Type B pancreatic cell (in vitro differentiated cells): ENCODE results near the gene SIRPB1. TPM values are rescaled to one million over a fixed set of nuclear protein-coding genes. Genes with fewer than 3 reads are reported as not detected.

Experiments used
- DNase-seq: peaks from one replicate; pipeline ENCODE4 v3.0.0; 2021; ENCODE audit warnings: mixed read lengths; ENCODE audit not compliant: unreplicated experiment; ENCODE audit errors: extremely low spot score
- H3K27ac Mint-ChIP-seq: 2 replicates; pipeline ENCODE4 v1.8.0; 2021; ENCODE audit warnings: mild to moderate bottlenecking, mixed read lengths
- H3K27me3 Mint-ChIP-seq: 2 replicates; pipeline ENCODE4 v1.8.0; 2021; ENCODE audit warnings: mixed read lengths
- H3K36me3 Mint-ChIP-seq: 2 replicates; pipeline ENCODE4 v1.8.0; 2021; ENCODE audit warnings: mixed read lengths
- H3K4me1 Mint-ChIP-seq: one replicate; pipeline ENCODE4 v1.8.0; 2021; ENCODE audit warnings: mixed read lengths; ENCODE audit not compliant: unreplicated experiment
- H3K4me3 Mint-ChIP-seq: 2 replicates; pipeline ENCODE4 v1.8.0; 2021; ENCODE audit warnings: mild to moderate bottlenecking, mixed read lengths
- H3K9me3 Mint-ChIP-seq: 2 replicates; pipeline ENCODE4 v1.8.0; 2021; ENCODE audit warnings: mixed read lengths
- total RNA-seq: library from RNA; stranded (reverse); gene quantifications from 2 replicates; pipeline ENCODE4 v1.2.1, GENCODE V29; 2021; ENCODE audit warnings: low replicate concordance
- TF ChIP-seq, protein P1 (sequence below): fragments of 200-600 bp; sonication (generic); conservative IDR thresholded peaks from 2 replicates; pipeline ENCODE4 v1.5.0; 2021; ENCODE audit warnings: antibody characterized with exemption, mild to moderate bottlenecking

Gene SIRPB1
- total RNA-seq, 1 donor from 2014 or later = 1.0 TPM

DNA sequence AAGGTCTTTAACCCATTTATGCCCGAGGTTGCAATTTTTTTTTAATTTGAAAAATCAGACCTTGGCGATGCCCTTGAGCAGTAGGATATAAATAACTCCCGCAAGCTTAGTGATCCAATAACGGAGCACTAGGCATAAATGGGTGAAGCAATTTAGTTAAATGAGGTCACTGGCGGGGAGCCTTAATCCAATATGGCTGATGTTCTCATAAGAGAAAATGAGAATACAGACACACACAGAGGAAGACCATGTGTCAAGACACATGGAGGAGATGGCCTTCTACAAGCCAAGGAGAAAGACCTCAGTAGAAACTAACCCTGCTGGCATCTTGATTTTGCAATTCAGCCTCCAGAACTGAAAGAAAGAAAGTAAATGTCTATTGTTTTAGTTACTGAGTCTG lies 37.0 kb upstream of the SIRPB1 start:
- peaks cover 21% of the 10 kb centered on the region for H3K27me3 Mint-ChIP-seq

DNA sequence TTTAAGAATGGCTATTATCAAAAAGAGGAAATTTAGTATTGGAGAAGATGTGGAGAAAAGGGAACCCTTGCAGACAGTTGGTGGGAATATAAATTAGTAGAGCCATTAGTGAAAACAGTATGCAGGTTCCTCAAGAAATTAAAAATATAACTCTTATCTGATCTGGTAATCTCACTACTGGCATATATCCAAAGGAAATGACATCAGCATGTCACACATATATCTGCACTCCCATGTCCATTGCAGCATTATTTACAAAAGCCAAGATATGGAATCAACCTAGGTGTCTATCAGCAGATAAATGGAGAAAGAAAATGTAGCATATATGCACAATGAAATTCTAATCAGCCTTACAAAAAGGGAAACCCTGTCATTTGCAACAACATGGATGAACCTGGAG lies 35.2 kb upstream of the SIRPB1 start:
- no peak for DNase-seq
- H3K36me3 Mint-ChIP-seq = no peaks in the 10 kb centered on the region
- H3K4me3 Mint-ChIP-seq = no peak overlapping the region
- H3K4me1 Mint-ChIP-seq = no peaks in the 10 kb centered on the region
- H3K9me3 Mint-ChIP-seq = no peaks in the 10 kb centered on the region
- TF ChIP-seq, protein P1, sequence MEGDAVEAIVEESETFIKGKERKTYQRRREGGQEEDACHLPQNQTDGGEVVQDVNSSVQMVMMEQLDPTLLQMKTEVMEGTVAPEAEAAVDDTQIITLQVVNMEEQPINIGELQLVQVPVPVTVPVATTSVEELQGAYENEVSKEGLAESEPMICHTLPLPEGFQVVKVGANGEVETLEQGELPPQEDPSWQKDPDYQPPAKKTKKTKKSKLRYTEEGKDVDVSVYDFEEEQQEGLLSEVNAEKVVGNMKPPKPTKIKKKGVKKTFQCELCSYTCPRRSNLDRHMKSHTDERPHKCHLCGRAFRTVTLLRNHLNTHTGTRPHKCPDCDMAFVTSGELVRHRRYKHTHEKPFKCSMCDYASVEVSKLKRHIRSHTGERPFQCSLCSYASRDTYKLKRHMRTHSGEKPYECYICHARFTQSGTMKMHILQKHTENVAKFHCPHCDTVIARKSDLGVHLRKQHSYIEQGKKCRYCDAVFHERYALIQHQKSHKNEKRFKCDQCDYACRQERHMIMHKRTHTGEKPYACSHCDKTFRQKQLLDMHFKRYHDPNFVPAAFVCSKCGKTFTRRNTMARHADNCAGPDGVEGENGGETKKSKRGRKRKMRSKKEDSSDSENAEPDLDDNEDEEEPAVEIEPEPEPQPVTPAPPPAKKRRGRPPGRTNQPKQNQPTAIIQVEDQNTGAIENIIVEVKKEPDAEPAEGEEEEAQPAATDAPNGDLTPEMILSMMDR = no peak
- no peak overlapping the region for H3K27ac Mint-ChIP-seq
- H3K27me3 Mint-ChIP-seq = peaks cover 30% of the 10 kb centered on the region

More for the DNA sequence above, 37.0 kb upstream of the SIRPB1 start:
- DNase-seq = no peak
- TF ChIP-seq, protein P1 = no peak
- Mint-ChIP-seq H3K36me3 (no peaks in the 10 kb centered on the region), H3K9me3 (no peaks in the 10 kb centered on the region), H3K4me1 (no peaks in the 10 kb centered on the region), H3K27ac (no peak overlapping the region), H3K4me3 (no peak overlapping the region)

DNA sequence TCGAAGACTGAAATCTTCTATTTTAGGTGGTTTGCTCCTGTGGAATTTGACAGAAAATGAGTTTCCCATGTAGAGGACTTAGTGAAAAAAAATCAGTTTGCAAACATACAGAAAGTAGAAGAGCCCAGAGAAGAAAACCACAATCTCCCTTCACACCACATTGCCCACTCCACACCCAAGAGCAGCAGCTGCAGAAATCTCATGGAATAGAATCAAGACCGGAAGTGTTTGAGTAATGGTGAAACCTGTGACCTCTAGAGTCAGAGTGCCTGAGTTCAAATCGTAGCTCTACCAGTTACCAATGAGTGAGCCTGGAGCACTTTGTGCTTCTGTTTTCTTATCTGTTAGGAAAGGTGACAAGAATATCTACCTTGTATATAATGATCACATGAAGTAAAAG lies 33.2 kb upstream of the SIRPB1 start:
- H3K27ac Mint-ChIP-seq = no peak overlapping the region
- H3K36me3 Mint-ChIP-seq = no peaks in the 10 kb centered on the region
- TF ChIP-seq, protein P1 = no peak
- H3K9me3 Mint-ChIP-seq = no peaks in the 10 kb centered on the region
- no peak for DNase-seq
- H3K4me1 Mint-ChIP-seq = no peaks in the 10 kb centered on the region
- H3K27me3 Mint-ChIP-seq = peaks cover 12% of the 10 kb centered on the region
- no peak overlapping the region for H3K4me3 Mint-ChIP-seq

DNA sequence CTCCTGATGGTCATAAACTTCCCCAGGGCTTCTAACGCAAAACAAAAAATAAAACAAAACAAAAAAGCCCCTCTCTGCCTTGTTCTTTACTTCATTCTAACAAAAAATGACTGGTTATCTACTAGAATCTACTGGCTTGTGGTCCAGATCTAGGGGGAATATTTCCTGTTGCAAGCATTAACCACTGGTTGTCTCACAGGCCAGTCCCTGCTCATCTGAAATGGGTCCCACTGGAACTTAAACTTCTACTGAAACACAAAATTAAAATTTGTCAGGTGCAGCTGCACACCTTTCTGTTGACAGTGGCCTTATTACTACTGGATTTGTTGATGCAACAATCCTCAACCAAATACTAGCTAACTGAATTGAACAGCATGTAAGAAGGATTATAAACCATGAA lies 32.3 kb upstream of the SIRPB1 start:
- no peak for DNase-seq
- Mint-ChIP-seq H3K27me3 (peaks cover 12% of the 10 kb centered on the region), H3K4me1 (no peaks in the 10 kb centered on the region), H3K9me3 (no peaks in the 10 kb centered on the region), H3K36me3 (no peaks in the 10 kb centered on the region), H3K4me3 (no peak overlapping the region), H3K27ac (no peak overlapping the region)
- TF ChIP-seq, protein P1 = no peak

DNA sequence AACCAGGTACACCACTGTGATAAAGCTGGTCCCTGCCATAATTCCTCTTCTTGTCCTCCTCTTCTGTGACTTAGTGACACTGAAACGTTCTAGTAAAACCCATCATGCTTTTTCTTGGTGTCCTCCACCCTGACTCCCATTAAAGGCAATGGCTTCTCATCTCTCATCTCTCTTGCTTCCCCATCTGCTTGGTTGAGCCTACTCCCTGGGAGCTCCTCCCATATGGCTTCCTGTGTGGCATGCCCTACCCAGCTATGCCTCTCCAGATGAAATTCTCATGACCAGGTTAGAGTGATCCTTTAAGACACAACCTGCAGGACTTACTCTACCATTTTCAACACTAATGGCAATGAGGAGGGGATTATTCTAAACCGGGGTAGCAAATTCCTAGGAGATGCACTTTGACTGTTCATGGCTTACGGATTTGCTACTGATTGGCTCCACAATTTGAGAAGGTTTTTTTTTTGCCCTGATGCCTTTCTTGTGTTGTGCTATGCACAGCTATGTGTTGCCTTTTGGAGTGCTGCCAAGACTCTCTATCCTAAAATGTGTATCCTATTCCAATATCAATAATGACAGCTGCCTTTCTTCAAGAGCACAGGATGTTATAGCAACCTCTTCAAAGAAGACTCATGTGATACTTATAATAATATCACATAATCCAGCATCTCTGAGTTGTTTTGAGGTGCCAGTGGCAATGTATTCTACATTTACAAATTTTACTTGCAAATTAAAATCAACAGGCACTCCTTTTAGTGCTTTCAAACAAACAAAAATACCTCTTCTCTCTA lies 31.7 kb upstream of the SIRPB1 start:
- no peak overlapping the region for H3K27ac Mint-ChIP-seq
- peaks cover 12% of the 10 kb centered on the region for H3K27me3 Mint-ChIP-seq
- H3K9me3 Mint-ChIP-seq = no peaks in the 10 kb centered on the region
- H3K4me3 Mint-ChIP-seq = no peak overlapping the region
- DNase-seq = no peak
- TF ChIP-seq, protein P1 = no peak
- no peaks in the 10 kb centered on the region for H3K4me1 Mint-ChIP-seq
- H3K36me3 Mint-ChIP-seq = no peaks in the 10 kb centered on the region
